OCI-LY3 (cell line): ENCODE results near the gene HIGD1A.

ENCODE experiments used
- H2AFZ ChIP-seq: fragments of 200-600, 300-600 bp; shearing (Covaris generic); 2 replicates; pipeline ENCODE4 v1.6.0; 2014; ENCODE audit warnings: antibody characterized with exemption, low read depth, low read length
- H3K27ac ChIP-seq: fragments of 200-600, 300-600 bp; sonication (generic); 2 replicates; pipeline ENCODE4 v1.5.1; 2014; ENCODE audit warnings: mild to moderate bottlenecking, low read length, moderate library complexity, mixed read lengths
- H3K27me3 ChIP-seq: fragments of 200-600, 300-600 bp; sonication (generic); 2 replicates; pipeline ENCODE4 v1.6.1; 2014; ENCODE audit warnings: low read depth, low read length, mixed read lengths
- H3K36me3 ChIP-seq: fragments of 200-600, 300-600 bp; sonication (generic); replicated peaks from 2 replicates; pipeline ENCODE3; 2014; ENCODE audit warnings: low read depth, low read length, mixed read lengths
- H3K4me1 ChIP-seq: fragments of 300-600, 200-600 bp; sonication (generic); 2 replicates; pipeline ENCODE4 v1.6.1; 2014; ENCODE audit warnings: low read length, mixed read lengths
- H3K4me2 ChIP-seq: fragments of 200-600, 300-600 bp; sonication (generic); 2 replicates; pipeline ENCODE4 v1.6.1; 2014; ENCODE audit warnings: low read length, mixed read lengths
- H3K4me3 ChIP-seq: fragments of 300-600, 200-600 bp; sonication (generic); 2 replicates; pipeline ENCODE4 v1.5.1; 2014; ENCODE audit warnings: antibody characterized with exemption, mild to moderate bottlenecking, low read length, moderate library complexity
- H3K79me2 ChIP-seq: fragments of 300-600, 200-600 bp; shearing (Covaris generic); 2 replicates; pipeline ENCODE4 v1.6.1; 2014; ENCODE audit warnings: mild to moderate bottlenecking, low read length, mixed read lengths
- H3K9ac ChIP-seq: fragments of 300-600, 200-600 bp; shearing (Covaris generic); 2 replicates; pipeline ENCODE4 v1.6.0; 2014; ENCODE audit warnings: mild to moderate bottlenecking, low read length, moderate library complexity
- H3K9me3 ChIP-seq: fragments of 200-600, 300-600 bp; shearing (Covaris generic); 2 replicates; pipeline ENCODE4 v1.6.1; 2014; ENCODE audit warnings: low read length, mixed read lengths; ENCODE audit not compliant: insufficient read depth
- H4K20me1 ChIP-seq: fragments of 200-600, 300-600 bp; sonication (generic); 2 replicates; pipeline ENCODE4 v1.6.1; 2016; ENCODE audit warnings: low read length, mixed read lengths; ENCODE audit not compliant: insufficient read depth
- EZH2phosphoT487 ChIP-seq: fragments of 200-600 bp; shearing (Covaris generic); IDR thresholded peaks from 2 replicates; pipeline ENCODE4 v1.6.1; 2018; ENCODE audit warnings: antibody characterized with exemption, mixed run types, low read depth
- TF ChIP-seq, protein P1 (sequence below): fragments of 200-600, 300-600 bp; sonication (generic); IDR thresholded peaks from 2 replicates; pipeline ENCODE4 v1.5.1; 2014; ENCODE audit warnings: antibody characterized with exemption, low read length, low read depth

Gene HIGD1A

DNA sequence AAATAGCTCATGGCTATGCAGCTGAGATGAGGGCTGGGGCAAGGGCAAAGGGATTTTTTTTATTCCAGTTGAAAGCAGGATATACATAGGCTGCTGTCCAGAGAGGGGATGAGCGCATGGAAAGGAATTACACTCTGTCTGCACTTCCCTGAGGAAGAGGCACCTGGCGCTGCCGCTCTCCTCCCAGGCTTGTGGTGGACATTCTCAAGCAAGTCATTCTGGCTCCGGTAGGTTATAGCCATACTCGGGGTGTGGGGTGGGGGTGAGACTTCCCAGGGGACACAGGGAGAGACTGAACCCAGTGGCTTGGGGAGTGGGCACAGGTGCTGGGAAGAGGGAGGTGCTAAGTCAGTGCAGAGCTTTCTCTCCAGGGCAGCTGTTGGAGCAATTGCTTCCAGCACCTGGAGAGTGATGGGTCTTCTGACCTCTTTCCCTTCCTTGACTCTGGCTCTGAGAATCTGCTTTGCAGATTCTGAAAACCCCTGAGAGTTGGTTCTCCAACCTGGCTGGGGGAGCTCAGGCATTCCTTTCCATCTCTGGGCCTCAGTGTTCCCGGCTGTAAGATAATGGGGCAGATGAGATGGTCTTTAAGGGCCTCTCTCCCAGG, 47.0 kb upstream of the HIGD1A start:
- H3K27me3 ChIP-seq: peaks cover 6% of the 10 kb centered on the region
- peaks cover 20% of the 10 kb centered on the region for H3K4me1 ChIP-seq
- no peak overlapping the region for H3K4me2 ChIP-seq
- H3K9ac ChIP-seq: no peak overlapping the region
- no peaks in the 10 kb centered on the region for H3K79me2 ChIP-seq
- no peak overlapping the region for H3K4me3 ChIP-seq
- H3K36me3 ChIP-seq: no peaks in the 10 kb centered on the region
- TF ChIP-seq, protein P1, sequence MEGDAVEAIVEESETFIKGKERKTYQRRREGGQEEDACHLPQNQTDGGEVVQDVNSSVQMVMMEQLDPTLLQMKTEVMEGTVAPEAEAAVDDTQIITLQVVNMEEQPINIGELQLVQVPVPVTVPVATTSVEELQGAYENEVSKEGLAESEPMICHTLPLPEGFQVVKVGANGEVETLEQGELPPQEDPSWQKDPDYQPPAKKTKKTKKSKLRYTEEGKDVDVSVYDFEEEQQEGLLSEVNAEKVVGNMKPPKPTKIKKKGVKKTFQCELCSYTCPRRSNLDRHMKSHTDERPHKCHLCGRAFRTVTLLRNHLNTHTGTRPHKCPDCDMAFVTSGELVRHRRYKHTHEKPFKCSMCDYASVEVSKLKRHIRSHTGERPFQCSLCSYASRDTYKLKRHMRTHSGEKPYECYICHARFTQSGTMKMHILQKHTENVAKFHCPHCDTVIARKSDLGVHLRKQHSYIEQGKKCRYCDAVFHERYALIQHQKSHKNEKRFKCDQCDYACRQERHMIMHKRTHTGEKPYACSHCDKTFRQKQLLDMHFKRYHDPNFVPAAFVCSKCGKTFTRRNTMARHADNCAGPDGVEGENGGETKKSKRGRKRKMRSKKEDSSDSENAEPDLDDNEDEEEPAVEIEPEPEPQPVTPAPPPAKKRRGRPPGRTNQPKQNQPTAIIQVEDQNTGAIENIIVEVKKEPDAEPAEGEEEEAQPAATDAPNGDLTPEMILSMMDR: no peak
- no peak for TF ChIP-seq EZH2phosphoT487
- no peak overlapping the region for H2AFZ ChIP-seq
- H3K9me3 ChIP-seq: no peaks in the 10 kb centered on the region
- no peaks in the 10 kb centered on the region for H4K20me1 ChIP-seq
- H3K27ac ChIP-seq: no peak overlapping the region

DNA sequence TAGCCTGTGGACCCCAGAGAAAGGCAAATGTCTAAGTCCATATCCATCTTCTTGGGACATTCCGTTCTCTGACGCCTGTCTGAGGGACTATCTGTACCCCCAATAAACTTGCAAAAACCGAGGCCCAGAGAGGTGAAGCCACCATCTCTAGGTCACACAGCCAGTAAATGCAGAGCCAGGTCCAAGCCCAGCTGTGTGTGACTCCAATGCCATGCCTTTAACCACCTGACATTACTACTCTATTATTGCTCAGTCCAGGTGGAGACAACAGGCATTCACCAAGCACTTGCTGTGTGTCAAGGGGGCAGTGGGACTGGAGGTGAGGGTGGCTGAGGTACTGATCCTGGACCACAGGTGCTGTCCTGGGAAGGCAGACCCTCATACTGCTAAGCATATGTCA, 46.0 kb upstream of the HIGD1A start:
- Histone ChIP-seq H3K4me1 (peaks cover 15% of the 10 kb centered on the region), H3K4me3 (no peak overlapping the region), H3K27me3 (peaks cover 6% of the 10 kb centered on the region), H3K9ac (no peak overlapping the region), H3K27ac (no peak overlapping the region), H2AFZ (no peak overlapping the region), H3K36me3 (no peaks in the 10 kb centered on the region), H4K20me1 (no peaks in the 10 kb centered on the region), H3K9me3 (no peaks in the 10 kb centered on the region), H3K4me2 (no peak overlapping the region), H3K79me2 (no peaks in the 10 kb centered on the region)
- no peak for TF ChIP-seq EZH2phosphoT487
- TF ChIP-seq, protein P1: no peak

DNA sequence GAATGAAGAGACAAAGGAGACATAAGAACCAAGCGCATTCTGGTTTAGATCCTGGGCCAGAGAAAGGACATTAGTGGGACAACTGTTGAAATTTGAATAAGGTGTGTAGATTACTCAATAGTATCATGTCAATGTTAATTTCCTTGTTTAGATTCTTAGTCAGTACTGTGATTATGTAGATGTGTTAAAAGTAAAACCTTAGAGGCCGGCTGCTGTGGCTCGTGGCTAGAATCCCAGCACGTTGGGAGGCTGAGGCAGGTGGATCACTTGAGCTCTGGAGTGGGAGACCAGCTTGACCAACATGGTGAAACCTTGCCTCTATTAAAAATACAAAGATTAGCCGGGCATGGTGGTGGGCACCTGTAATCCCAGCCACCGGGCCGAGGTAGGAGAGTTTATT, 44.7 kb upstream of the HIGD1A start:
- H2AFZ ChIP-seq: no peak overlapping the region

DNA sequence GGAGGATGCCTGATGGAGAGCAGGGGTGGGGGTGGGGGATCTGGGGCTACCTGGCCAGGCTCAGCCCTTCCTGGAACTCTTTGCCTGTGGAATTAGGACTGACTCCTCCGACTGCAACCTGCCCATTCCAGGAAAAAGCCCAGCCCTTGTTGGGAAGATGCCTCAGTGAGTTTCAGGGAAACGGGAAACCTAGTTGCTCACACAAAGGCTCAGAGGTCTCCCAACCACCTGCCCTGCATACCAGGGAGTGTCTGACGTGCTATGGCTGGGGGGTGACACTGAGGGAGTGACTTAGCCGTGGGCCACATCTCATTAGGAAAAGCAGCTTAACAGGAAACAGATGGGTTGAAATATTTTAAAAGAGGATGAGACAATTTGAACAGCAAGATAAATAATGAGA, 43.4 kb upstream of the HIGD1A start:
- H3K27ac ChIP-seq: no peak overlapping the region
- no peaks in the 10 kb centered on the region for H4K20me1 ChIP-seq
- no peak overlapping the region for H3K9ac ChIP-seq
- H3K4me1 ChIP-seq: peaks cover 15% of the 10 kb centered on the region
- TF ChIP-seq EZH2phosphoT487: no peak
- TF ChIP-seq, protein P1: no peak
- no peak overlapping the region for H3K4me3 ChIP-seq
- H3K36me3 ChIP-seq: no peaks in the 10 kb centered on the region
- H3K79me2 ChIP-seq: no peaks in the 10 kb centered on the region
- peaks cover 6% of the 10 kb centered on the region for H3K27me3 ChIP-seq
- no peaks in the 10 kb centered on the region for H3K9me3 ChIP-seq
- no peak overlapping the region for H2AFZ ChIP-seq
- peak overlapping the region; percentile 46 for H3K4me2 ChIP-seq

More for the DNA sequence above, 44.7 kb upstream of the HIGD1A start:
- H3K4me2 ChIP-seq: no peak overlapping the region
- no peaks in the 10 kb centered on the region for H3K79me2 ChIP-seq
- TF ChIP-seq, protein P1: no peak
- TF ChIP-seq EZH2phosphoT487: no peak
- H4K20me1 ChIP-seq: no peaks in the 10 kb centered on the region
- H3K36me3 ChIP-seq: no peaks in the 10 kb centered on the region
- peaks cover 15% of the 10 kb centered on the region for H3K4me1 ChIP-seq
- no peaks in the 10 kb centered on the region for H3K9me3 ChIP-seq
- no peak overlapping the region for H3K9ac ChIP-seq
- H3K4me3 ChIP-seq: no peak overlapping the region
- H3K27me3 ChIP-seq: peaks cover 6% of the 10 kb centered on the region
- H3K27ac ChIP-seq: no peak overlapping the region
